ENCODE data around the gene IFT172.
A peak's percentile ranks its signal among the peaks of the same experiment; 100 is the strongest.

Gene IFT172

DNA sequence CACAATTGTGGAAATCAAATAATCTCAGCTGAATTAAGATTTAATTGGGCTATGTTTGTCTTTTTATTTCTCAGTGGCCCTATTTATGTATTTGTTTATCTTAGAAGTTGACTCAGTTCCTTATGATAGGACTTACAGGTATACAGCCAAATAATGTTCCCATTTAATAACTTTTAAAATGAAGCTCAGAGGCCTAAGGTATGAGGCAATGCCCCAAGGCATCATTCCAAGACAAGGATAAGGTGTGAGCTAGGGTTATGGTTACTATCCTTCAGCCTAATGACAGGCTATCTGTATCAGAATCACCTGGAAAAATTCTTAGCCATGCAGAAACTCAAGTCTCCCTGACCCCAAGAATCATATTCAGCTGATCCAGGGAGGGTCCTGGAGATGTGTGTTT lies 68.5 kb downstream of the IFT172 start:
- no peak for DNase-seq

- DNase-seq = no peak
These were observed 73.4 kb downstream of the IFT172 start for GRCh38 chr2:27416151-27416550.

- DNase-seq = no peak
These were observed 77.0 kb downstream of the IFT172 start for GRCh38 chr2:27412419-27413152.

- DNase-seq = peak; percentile 95
These were observed 80.0 kb downstream of the IFT172 start, which contains the start of gene PPM1G for GRCh38 chr2:27409321-27410073. TSS of gene PPM1G (minus strand) at chr2:27409591. CDS start at chr2:27409422, 169 bp downstream.

DNA sequence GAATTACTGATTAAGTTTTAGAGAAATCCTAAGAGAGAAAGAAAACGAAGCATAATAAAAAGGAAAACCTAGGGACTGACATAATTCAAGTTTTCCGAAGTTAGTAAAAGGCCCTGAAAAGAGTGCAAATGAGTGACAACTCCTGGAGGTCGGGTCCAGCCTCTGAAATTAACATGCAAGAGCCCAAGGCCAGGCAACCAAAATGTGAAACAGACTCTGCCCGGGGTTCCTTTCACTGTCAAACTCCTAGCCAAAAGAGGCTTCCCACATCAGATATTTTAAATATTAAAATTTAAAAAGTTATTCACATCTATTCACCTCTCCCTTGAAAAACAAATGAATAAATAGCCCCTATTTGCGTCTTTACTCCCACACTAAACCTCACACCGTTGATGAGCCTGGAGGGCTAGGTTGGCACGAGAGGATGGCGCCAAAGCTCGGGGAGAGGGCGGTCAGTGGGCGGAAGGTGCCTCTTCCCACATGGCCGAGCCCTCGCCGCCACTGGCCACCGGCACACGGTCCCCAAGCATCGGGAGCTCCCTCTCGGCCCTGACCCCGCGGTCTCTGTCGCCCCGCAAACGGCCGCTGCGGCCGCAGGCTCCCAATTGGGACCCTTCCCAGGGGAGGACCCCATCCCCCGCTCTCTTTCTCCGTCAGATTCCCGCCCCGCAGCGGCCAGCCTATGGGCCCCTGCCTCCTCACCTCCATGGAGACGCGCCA lies 80.8 kb downstream of the IFT172 start:
- no peak for DNase-seq

- peak; percentile 34 for DNase-seq
These were observed 81.6 kb downstream of the IFT172 start for GRCh38 chr2:27407798-27408491.

GRCh38 chr2:27400348-27401135 lies 89.0 kb downstream of the IFT172 start:
- no peak for DNase-seq

DNA sequence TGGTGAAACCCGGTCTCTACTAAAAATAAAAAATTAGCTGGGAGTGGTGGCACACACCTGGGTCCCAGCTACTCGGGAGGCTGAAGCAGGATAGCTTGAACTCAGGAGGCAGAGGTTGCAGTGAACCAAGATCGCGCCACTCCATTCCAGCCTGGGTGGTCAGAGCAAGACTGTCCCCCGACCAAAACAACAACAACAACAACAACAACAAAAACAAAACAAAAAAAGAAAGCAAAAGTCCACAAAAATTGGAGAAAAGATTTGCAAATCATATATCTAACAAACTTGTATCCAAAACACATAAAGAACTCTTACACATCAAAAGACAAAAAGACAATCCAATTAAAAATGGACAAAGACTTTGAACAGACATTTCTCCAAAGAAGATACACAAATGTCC lies 90.6 kb downstream of the IFT172 start:
- DNase-seq = no peak

All from NCI-H774 (cell line).